GM19023 (cell line): ENCODE results near the gene HDAC4.

Experiments used
- ATAC-seq: cut with Tn5 transposase; IDR thresholded peaks from one replicate; pipeline ENCODE4 v1.9.1; 2021; ENCODE audit warnings: mild to moderate bottlenecking, moderate library complexity; ENCODE audit not compliant: unreplicated experiment

HDAC4 gene

DNA sequence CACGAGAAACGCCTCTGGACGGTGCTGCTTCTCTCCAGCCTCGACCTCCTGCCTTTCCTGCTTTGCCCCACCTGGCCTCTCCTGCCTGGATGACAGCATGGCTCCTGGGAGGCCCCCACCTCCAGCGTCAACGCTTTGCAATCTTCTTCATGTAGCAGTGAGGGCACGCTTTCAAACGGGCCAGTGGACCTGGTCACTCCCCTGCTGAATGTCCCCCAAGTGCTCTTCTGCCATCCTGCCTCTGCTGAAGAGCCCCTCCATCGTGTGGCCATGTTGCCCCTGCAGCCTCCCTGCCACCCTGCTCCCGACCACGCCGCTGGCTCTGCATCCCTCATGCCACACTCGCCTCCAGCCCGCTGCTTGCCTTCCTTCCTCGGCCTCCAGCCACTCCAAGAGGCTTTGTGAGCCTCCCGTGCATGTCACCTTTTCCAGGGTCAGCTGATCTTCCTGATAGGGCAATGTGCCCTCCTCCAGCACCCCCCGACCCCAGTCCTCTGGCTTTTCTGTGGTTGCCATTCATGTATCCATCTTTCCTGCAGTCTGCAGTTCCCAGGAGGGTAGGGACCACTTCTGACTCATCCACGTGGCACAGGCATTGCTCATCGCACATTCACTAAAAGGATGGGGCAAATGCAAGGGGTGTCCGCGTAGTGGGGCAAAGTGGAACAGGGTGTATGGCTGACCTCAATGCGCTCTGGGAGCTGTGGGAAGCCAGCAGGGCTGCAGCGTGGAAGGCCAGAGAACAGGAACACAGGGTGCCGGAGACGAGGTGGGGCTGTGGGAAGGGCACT, 284.2 kb downstream of the HDAC4 start:
- ATAC-seq: no peak

DNA sequence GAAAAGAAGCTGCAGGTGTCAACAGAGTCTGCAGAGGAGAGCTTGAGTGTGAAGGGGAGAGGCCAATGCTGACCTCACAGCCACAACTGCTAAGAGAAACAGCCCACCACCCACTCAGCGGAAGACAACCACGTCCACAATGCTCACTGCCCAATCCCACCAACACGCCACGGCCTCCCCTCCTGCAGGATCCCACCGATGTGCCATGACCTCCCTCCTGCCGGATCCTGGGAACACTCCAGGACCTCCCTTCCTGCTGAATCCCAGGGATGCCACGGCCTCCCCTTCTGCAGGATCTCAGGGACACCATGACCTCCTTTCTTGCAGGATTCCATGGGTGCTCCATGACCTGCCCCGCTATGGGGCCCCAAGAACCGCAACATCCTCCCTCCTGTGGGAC, 285.2 kb downstream of the HDAC4 start:
- ATAC-seq: no peak

DNA sequence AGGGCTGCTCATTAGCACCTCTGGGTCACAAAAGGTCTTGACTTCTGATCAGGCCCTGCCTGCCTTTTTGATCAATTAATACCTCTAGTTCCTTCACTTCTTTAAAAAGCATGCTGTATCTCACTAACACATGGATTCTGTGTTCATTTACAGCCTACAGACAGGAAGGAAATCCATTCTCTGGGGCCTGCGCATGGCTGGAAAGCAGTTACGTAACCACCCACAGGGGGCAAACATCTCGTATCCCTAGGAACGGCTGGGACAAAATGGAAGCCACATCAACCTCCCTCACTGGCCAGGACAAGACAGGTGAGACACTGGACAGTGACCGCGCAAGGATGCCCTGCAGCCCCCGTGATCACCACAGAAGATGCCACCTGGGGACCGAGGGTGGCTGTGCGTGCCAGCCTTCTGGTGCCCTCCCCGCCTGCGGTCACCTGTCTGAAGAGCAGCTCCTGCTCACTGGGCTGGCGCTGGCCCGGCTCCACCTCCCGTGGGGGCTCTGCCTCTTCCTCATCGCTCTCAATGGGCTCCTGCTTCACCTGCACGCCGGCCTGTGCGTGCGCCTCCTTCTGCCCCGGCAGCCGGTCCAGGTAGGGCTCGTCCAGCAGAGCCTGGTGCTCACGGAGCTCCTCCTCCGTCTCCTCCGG, 286.1 kb downstream of the HDAC4 start:
- ATAC-seq: no peak

DNA sequence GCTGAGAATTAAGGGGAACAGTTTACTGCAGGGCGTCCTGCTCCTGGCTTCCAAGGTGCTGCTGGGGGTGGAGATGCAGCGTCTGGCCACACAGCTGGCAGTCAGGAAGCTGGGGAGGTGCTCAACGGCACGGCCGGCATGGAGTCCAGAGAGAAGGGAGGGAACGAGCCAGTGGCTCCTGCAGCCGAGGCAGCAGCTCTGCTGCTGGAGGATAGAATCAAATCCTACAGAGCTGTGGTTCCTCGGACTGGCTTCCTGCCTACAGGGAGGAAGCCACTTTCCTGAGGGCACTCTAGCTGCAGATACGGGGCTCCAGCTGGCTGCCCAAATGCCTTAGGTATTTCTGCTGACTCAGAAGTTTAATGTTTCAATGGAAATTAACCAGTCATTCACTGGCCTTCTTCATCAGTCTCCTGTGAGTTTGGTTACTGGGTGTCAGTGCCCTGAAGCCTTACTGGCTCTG, 286.7 kb downstream of the HDAC4 start:
- ATAC-seq: no peak

DNA sequence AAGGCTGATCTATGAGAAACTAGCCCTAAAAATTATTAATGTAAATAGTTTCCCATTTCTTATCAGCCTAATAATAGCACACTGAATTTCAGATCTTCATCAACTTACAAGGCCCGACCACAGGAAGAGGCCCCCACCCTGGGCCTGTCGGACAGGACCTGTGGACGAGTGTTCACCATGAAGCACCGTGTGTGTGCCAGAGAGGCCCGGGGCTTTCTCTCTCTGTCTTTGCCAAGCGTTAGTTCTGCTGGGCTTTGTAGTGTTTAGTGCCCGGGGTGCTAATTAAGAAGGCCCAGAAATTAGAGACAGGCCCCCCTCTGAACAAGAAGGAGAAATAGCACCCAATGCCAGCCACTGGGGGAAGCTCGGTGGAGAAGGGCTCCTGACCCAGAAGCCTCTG, 287.2 kb downstream of the HDAC4 start:
- no peak for ATAC-seq

DNA sequence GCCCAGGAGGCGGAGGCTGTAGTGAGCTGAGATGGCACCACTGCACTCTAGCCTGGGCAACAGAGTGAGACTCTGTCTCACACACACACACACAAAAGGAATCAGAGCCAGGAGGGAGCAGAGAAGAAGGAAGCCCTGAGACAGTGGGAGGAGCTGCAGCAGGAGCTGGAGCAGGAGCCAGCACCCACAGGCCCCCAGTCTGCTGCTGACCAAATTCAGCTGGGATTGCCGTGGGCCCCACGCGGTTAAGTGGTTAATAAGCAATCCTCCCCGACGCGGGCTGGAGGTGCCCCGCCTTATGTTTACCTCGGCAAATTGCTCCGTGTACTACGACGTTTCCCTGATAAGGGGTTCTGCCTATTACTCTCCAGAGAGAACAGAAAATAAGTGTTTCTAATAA, 287.6 kb downstream of the HDAC4 start:
- ATAC-seq: no peak

DNA sequence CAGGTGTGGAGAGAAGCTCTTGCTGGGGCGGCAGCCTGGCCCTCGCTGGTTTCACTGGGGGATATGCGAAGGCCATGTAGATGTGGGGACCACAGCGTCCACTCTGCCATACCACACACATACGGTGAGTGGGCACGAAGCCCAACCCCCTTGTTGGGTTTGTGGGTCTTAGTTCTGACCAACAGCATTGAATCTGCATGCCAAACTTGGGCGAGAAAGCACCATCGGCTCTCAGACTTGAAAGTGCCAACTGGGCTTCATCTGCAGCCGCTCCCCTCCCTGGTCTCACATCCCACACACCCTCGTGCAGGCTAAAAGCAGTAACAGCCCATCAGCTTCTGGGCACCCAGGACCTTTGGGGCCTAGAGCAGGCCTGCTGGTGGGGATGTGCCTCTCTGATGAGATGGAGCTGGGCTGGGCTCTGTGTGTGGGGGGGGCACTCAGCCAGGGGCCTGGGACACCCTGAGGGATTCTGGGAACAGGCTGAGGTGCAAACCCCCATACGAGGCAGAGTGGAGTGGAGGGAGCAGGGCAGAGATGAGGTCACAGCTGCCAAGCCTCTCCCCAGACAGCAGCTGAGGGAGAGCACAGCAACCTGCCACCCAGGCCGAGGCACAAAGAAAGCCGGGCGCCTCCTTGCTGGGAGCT, 288.6 kb downstream of the HDAC4 start:
- no peak for ATAC-seq

DNA sequence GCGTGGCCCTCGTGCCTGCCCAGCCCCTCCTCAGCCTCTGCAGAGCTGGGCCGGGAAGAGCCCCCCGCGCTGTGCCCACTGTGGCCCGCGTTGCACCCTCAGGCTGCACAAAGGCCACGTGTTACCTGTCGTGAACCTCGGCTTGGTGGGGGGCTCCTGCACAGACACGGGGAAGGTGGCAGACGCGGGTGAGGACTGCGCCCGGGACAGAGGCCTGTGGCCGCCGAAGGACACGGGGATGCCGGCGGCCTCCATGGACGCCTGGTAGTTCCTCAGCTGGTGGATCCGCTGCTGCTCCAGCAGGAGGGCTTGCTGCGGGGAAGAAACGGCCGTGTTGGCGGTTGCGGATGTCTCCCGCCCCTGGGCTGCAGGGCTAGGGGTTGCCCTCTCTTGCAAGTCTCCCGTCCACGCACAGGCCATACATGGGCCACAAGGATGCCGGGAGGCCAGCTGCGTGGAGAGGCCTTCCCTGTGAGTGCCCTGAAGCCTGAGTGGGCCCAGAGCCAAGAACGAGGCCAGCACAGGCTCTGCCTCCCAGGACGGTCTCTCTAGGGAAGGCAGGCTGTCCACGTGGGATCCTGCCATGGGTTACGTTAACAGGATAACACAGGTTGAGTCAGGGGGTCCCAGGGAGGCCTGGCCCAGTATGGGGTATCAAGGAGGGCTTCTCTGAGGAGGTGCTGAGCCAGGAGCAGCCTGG, 289.3 kb downstream of the HDAC4 start:
- no peak for ATAC-seq

DNA sequence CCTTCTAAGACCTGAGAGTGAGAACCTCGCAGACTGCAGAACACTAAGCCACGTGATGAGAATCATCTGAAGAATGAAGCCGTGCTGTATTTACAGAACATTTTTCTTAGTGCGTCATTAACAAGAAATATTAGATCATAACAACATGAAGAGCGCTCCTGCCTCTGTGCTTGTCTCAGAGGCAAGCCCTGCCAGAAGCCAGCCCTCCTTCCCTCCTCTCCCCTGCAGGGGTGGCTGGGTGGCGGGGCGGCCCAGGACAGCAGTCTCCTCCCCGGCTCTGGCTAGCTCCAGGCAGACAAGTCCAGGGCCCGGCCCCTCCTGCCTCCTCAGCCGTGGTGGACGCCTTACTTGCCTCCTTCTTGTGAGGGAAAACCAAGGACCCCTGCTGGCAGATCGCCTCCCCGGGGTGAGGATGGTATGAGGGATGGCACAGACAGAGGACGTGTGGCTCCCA, 290.2 kb downstream of the HDAC4 start:
- no peak for ATAC-seq

DNA sequence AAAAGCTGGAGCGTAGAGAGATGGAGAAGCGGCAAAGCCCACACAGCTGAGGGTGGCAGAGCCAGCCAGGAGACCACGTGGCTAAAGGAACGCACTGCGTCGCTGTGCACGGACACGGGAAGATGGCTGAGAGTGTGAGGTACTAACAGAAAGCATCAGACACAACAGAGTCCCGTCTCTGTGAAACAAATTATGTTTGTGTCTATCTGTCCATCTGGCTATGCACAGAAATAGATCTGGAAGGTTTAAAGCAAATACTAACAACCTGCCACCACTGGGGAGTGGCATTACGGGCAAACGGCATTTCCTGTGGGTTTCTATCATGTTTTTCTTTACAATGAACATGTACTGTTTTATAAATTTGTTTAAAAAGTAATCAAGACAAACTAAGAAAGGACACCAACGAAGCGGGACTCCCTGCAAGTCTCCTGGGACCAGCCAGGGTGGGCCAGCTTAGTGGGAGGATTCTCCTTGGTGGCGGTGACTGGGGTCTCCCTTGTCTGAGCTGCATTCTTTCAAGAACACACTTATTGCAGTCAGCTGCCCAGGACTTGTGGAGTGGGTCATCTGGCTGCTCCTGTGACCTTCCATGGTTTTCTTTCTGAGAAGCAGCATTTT, 290.8 kb downstream of the HDAC4 start:
- no peak for ATAC-seq

DNA sequence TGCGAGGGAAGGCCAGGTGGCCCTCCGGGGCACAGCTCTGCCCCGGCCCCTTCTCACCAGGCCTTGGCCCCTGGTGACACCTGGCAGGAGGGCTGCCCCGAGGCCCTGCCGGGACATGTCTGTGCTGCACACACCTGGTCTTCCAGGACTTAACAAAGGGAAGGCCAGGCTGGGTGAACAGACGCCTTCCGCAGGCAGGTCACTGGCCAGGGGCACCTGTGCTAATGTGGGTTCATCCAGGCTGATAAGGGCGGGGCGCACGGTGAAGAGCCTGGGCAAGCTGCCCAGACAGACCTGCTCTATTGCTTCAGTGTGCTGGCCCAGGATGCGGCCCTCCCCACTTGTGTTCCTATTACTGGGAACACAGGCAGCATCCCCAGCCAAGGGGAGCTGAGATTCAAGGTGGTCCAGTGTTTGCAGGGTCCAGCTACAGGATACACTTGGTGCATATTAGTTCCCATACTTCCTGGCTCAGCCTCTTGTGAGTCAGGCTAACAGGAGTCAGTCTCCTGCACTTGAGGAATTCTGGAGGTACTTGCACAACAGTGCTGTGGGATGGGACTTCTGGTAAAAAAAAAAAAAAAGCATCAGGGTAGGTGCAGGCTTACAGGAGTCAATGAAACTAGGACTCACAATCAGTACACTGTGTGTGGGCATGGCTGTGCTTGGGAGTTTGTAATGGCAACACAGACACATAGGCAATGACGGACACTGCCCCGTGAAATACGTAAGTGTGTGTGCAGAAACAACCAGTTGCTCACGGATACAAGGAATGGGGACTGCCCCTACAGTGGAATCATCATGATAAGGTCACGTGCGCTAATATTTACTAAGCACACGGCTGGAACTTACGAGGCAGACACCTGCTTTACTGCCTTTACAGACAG, 291.5 kb downstream of the HDAC4 start:
- ATAC-seq: no peak

DNA sequence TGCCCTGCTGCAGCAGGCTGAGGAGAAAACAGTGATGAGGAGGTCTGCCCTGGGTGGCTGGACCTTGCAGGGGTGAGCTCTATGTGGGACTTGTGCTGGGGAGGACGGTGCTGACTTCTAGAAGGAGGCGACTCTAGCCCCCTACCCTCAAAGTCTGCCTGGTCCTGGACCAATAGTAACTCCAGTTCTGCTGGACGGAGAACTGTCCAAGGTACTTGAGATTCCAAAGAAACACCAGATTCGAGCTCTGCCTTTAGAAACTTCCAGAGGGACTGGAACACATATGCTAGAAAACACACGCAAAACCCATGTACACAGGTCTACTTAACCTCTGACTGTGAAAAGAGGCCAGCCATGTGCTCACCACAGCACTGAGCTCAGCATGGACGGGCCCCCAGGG, 292.4 kb downstream of the HDAC4 start:
- no peak for ATAC-seq

DNA sequence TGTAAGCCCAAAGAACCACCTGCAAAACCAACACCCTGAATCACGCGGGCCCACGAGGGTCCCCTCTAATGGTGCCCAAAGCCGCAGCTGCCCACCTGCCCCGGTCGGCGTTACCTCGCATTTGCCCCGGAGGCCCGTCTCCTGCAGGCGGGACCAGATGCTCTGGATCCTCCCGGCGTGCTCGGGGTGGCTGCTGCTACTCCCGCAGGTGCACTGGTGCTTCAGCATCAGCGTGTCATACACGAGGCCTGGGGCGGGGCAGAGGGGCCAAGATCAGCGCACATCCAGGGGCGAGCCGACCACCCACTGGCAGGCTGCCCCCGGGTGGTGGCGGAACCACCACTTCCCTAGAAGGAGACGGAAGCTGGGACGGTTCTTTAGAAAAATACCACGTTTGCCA, 292.9 kb downstream of the HDAC4 start:
- no peak for ATAC-seq

DNA sequence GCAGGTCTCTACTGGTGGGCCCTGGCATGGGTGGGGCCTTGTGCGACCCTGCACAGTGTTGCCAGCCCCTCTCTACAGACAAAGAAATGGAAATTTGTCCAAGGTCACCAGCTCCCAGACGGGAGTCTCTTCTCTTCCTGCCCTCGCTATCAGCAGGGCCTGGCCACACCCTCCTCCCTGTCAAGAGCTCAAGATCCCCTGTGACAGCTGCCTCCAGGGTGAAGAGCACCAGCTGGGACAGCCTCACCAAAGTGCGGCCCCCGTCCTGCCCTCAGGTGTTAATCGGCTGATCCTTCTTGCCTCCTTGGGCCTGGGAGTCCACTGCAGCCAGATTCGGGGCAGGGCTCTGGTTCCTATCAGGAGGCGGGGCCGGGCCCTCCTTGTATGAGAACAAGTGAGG, 293.9 kb downstream of the HDAC4 start:
- ATAC-seq: no peak

DNA sequence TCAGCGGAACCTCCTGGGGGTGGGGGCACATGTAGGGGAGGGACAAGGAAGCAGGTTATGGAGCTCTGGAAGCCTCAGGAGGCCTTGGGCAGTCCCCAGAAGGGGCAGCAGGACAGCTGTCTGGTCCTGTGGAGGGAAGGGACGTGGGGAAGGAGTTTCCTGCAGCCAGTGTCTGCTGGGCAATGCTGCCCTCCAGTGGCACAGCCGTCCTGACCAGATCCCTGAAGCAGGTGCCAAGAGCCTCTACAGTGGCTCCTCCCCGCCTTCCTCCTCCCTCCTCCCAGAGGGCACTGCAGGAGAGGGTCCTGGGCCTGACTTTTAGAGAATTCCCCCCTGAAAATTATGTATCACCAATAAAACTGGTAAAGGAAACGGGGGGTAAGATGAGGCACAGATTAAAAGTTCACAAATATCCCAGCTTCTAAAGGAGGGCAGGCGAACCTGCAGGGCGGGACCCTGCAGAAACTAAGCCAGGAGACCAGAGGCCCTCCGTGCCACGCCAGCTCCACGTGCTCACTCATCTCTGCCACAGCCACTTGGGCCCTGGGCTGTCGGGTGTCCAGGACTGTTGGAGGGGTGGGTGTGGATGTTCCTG, 294.4 kb downstream of the HDAC4 start:
- ATAC-seq: no peak

DNA sequence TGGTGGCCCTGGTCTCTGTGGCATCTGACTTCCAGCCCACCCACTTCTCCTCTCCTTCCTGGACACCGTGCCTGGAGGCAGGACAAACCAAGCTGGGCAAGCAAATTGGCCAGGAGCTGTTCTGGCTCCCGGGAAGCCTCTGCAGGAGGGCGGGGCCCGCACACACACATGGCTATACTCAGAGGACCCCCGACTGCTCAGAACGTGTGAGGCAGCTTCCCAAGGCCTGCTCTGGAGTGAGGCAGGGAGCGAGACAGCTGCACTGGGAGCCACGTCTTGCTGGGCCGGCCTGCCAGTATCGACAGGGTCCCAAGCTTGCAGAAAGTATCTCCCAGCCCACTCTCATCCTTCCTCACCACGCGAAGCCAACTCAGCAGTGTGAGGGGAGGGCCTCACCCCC, 295.6 kb downstream of the HDAC4 start:
- ATAC-seq: no peak

DNA sequence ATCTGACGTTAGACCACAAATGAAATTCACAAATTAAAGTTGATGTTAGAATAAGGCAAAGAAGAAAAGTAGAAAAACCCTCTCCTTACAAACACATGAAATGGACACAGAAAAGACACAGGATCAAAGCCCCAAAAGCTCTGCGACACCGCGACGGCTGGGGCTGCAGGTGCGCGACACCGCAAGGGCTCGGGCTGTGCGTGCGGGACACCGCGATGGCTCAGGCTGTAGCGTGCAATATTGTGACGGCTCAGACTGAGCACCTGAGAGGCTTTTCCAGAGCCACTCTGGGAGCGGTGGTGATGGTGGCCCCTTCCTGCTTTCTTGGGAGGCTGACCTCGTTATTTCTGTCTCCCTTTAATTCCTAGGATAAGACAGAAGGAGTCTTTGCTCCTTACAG, 296.0 kb downstream of the HDAC4 start:
- no peak for ATAC-seq

DNA sequence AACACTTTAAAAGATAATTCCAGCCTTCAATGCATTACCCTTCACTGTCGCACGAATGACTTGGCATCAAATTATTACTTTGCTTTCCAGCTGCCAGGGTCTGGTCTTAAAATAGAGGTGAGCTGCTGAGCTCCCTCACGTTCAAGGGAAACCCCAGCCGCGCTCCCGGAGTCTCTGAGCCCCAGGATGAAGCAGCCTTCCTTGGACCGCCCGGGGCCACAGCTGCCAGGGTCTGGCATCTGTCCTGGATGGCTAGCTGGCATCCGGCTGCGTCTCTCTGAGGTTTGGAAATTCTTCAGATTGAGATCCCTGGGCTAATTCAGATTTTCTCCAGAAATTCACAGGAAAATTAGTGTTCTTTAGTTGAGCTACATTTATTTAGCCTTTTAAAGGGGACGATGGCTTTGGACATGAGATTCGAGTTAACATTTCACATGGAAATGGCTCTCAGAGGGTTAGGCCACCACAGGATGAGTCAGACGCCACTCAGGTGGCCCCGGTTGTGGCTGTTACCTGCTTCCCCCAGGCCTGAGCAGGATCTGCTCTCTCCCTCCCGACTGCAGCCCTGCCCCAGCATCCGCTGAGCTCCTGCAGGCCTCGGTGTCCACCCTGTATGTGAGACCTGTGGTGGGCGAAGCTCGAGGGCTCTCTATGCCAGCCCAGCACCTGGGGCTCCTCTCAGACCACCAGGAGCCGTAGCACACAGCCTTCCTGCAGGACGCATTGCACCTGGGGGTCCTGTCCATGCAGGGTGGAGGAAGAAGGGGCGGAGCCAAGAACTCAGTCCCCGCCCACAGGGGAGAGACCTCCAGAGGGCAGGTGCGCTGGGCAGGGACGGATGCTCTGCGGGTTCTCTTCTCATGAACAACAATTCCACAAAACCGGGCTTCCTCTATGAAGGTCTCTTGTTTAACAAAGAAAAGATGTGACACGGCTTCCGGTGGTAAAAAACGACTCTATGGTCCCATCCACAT, 297.4 kb downstream of the HDAC4 start:
- no peak for ATAC-seq
